GM18519 (cell line): ENCODE results near the gene ZNF516.

Experiments
- ATAC-seq: cut with Tn5 transposase; IDR thresholded peaks from one replicate; pipeline ENCODE4 v1.9.1; 2021; ENCODE audit warnings: mild to moderate bottlenecking, moderate library complexity; ENCODE audit not compliant: unreplicated experiment, low FRiP score

The ZNF516 gene

GRCh38 chr18:76314496-76314895 lies 180.5 kb downstream of the ZNF516 start:
- ATAC-seq: no peak

- ATAC-seq: no peak
Observed at GRCh38 chr18:76314015-76314414, 181.0 kb downstream of the ZNF516 start.
